ENCODE measurements around the gene GPATCH4. TPM values are rescaled to one million over a fixed set of nuclear protein-coding genes. Genes with fewer than 3 reads are reported as not detected.

The GPATCH4 gene
- total RNA-seq, 1 donor from 2014 or later, result 104 TPM

Other genes with a start within 250 kb of the GPATCH4 start
- not detected in 2 replicates for gene RHBG, start 232.3 kb downstream of the GPATCH4 start, total RNA-seq
- 36.3 and 37.0 TPM in 2 replicates for gene MEF2D, start 100.7 kb downstream of the GPATCH4 start, total RNA-seq
- 10.3 and 11.2 TPM in 2 replicates for gene IQGAP3, start 28.9 kb downstream of the GPATCH4 start, total RNA-seq
- 3.7 and 4.1 TPM in 2 replicates for gene TTC24, start 21.8 kb downstream of the GPATCH4 start, total RNA-seq
- 77.8 and 78.0 TPM in 2 replicates for gene NAXE, start 9.7 kb downstream of the GPATCH4 start, total RNA-seq
- gene HAPLN2, start 17.9 kb upstream of the GPATCH4 start, total RNA-seq, result not detected in 2 replicates
- gene BCAN, start 40.6 kb upstream of the GPATCH4 start, total RNA-seq, result not detected in 2 replicates
- not detected in 2 replicates for gene NES, start 75.9 kb upstream of the GPATCH4 start, total RNA-seq
- 1.4 and 1.6 TPM in 2 replicates for gene CRABP2, start 104.1 kb upstream of the GPATCH4 start, total RNA-seq
- 31.6 and 38.9 TPM in 2 replicates for gene METTL25B, start 127.0 kb upstream of the GPATCH4 start, total RNA-seq
- gene ISG20L2, start 127.3 kb upstream of the GPATCH4 start, total RNA-seq, result 73.7 and 81.5 TPM in 2 replicates
- gene MRPL24, start 139.6 kb upstream of the GPATCH4 start, total RNA-seq, result 132 and 135 TPM in 2 replicates
- 371 and 374 TPM in 2 replicates for gene HDGF, start 150.2 kb upstream of the GPATCH4 start, total RNA-seq
- 117 TPM in 2 replicates for gene PRCC, start 166.1 kb upstream of the GPATCH4 start, total RNA-seq
- 283 and 286 TPM in 2 replicates for gene SH2D2A, start 215.4 kb upstream of the GPATCH4 start, total RNA-seq

All from activated T-helper 1 cell treated with anti-CD3 and anti-CD28 coated beads, Interleukin-12 subunit alpha, Interleukin-12 subunit beta, Interleukin-2, Interleukin-4 antibody, amounts not matched to agents 30 ng/mL and 10 ng/mL and 1 ng/mL, durations not matched to agents 14 hours and 24 hours and 36 hours (primary cell).